VCaP (cell line): ENCODE measurements around the gene EPHB1.

Experiments used
- H3K27ac ChIP-seq: fragments of 450-650 bp; 2 replicates; pipeline ENCODE4 v1.5.1; 2017
- CTCF ChIP-seq: fragments of 450-650 bp; conservative IDR thresholded peaks from 2 replicates; pipeline ENCODE4 v1.5.1; 2017; ENCODE audit warnings: mild to moderate bottlenecking, moderate library complexity

EPHB1 gene

GRCh38 chr3:134857356-134857755, 62.3 kb downstream of the EPHB1 start:
- H3K27ac ChIP-seq: no peak overlapping the region
- TF ChIP-seq CTCF: no peak

- H3K27ac ChIP-seq: no peak overlapping the region
Measured at GRCh38 chr3:134857776-134858362, 62.8 kb downstream of the EPHB1 start.

GRCh38 chr3:134858441-134859035, 63.5 kb downstream of the EPHB1 start:
- TF ChIP-seq CTCF: no peak
- H3K27ac ChIP-seq: no peak overlapping the region

More at GRCh38 chr3:134857776-134858362, 62.8 kb downstream of the EPHB1 start:
- TF ChIP-seq CTCF: no peak

GRCh38 chr3:134859341-134859740, 64.3 kb downstream of the EPHB1 start:
- H3K27ac ChIP-seq: no peak overlapping the region
- TF ChIP-seq CTCF: no peak

GRCh38 chr3:134860141-134860540, 65.1 kb downstream of the EPHB1 start:
- TF ChIP-seq CTCF: no peak
- H3K27ac ChIP-seq: no peak overlapping the region

GRCh38 chr3:134863915-134864314, 68.9 kb downstream of the EPHB1 start:
- no peak overlapping the region for H3K27ac ChIP-seq
- TF ChIP-seq CTCF: no peak

GRCh38 chr3:134864636-134865035, 69.6 kb downstream of the EPHB1 start:
- no peak for TF ChIP-seq CTCF

More at GRCh38 chr3:134864636-134865035, 69.6 kb downstream of the EPHB1 start:
- H3K27ac ChIP-seq: no peak overlapping the region
